Endothelial cell (in vitro differentiated cells): ENCODE measurements around the gene INSIG2. TPM values are rescaled to one million over a fixed set of nuclear protein-coding genes. Genes with fewer than 3 reads are reported as not detected.

Experiments used
- DNase-seq: peaks from one replicate; pipeline ENCODE4 v3.0.0; 2021; ENCODE audit warnings: low spot score
- H3K27ac Mint-ChIP-seq: one replicate; pipeline ENCODE4 v1.8.0; 2021; ENCODE audit warnings: mixed read lengths, inconsistent platforms; ENCODE audit not compliant: unreplicated experiment
- H3K27me3 Mint-ChIP-seq: one replicate; pipeline ENCODE4 v1.8.0; 2021; ENCODE audit warnings: mild to moderate bottlenecking, moderate library complexity, mixed read lengths, inconsistent platforms; ENCODE audit not compliant: unreplicated experiment
- H3K36me3 Mint-ChIP-seq: one replicate; pipeline ENCODE4 v1.8.0; 2021; ENCODE audit warnings: mild to moderate bottlenecking, low read depth, mixed read lengths, inconsistent platforms; ENCODE audit not compliant: unreplicated experiment
- H3K4me1 Mint-ChIP-seq: one replicate; pipeline ENCODE4 v1.8.0; 2021; ENCODE audit warnings: mild to moderate bottlenecking, mixed read lengths, inconsistent platforms; ENCODE audit not compliant: unreplicated experiment
- H3K4me3 Mint-ChIP-seq: one replicate; pipeline ENCODE4 v1.8.0; 2021; ENCODE audit warnings: mild to moderate bottlenecking, mixed read lengths, inconsistent platforms; ENCODE audit not compliant: unreplicated experiment
- H3K9me3 Mint-ChIP-seq: one replicate; pipeline ENCODE4 v1.8.0; 2021; ENCODE audit warnings: mixed read lengths, inconsistent platforms; ENCODE audit not compliant: unreplicated experiment
- CTCF ChIP-seq: fragments of 200-600 bp; sonication (generic); IDR thresholded peaks from one replicate; pipeline ENCODE4 v1.5.0; 2021; ENCODE audit warnings: antibody characterized with exemption; ENCODE audit not compliant: unreplicated experiment
- total RNA-seq: library from RNA; stranded (reverse); fragmentation: NEBNext Ultra II Directional; extraction: Animal tissue kit (Norgen Biotek cat#: 25700); gene quantifications from one replicate; pipeline ENCODE4 v1.2.1, GENCODE V29; 2021; ENCODE audit not compliant: unreplicated experiment

INSIG2 gene
- total RNA-seq, 1 donor from 2014 or later, result 21.2 TPM

GRCh38 chr2:118084491-118085089, 3.7 kb upstream of the INSIG2 start:
- Mint-ChIP-seq H3K4me1 (no peaks in the 10 kb centered on the region), H3K27ac (no peak overlapping the region), H3K4me3 (no peak overlapping the region), H3K9me3 (no peaks in the 10 kb centered on the region), H3K27me3 (no peaks in the 10 kb centered on the region), H3K36me3 (no peaks in the 10 kb centered on the region)
- DNase-seq, result no peak
- no peak for TF ChIP-seq CTCF

- Mint-ChIP-seq H3K9me3 (no peaks in the 10 kb centered on the region), H3K27me3 (no peaks in the 10 kb centered on the region), H3K27ac (no peak overlapping the region), H3K4me1 (peaks cover 5% of the 10 kb centered on the region), H3K4me3 (no peak overlapping the region), H3K36me3 (no peaks in the 10 kb centered on the region)
- no peak for DNase-seq
- no peak for TF ChIP-seq CTCF
Measured at GRCh38 chr2:118085173-118086023, 2.9 kb upstream of the INSIG2 start.

GRCh38 chr2:118086024-118086633, 2.1 kb upstream of the INSIG2 start:
- no peaks in the 10 kb centered on the region for H3K36me3 Mint-ChIP-seq
- no peaks in the 10 kb centered on the region for H3K27me3 Mint-ChIP-seq
- H3K9me3 Mint-ChIP-seq, result no peaks in the 10 kb centered on the region
- no peak overlapping the region for H3K27ac Mint-ChIP-seq
- TF ChIP-seq CTCF, result no peak
- peaks cover 7% of the 10 kb centered on the region for H3K4me1 Mint-ChIP-seq
- no peak for DNase-seq
- no peak overlapping the region for H3K4me3 Mint-ChIP-seq

- Mint-ChIP-seq H3K27ac (no peak overlapping the region), H3K4me1 (peaks cover 7% of the 10 kb centered on the region), H3K27me3 (no peaks in the 10 kb centered on the region), H3K9me3 (no peaks in the 10 kb centered on the region), H3K36me3 (no peaks in the 10 kb centered on the region), H3K4me3 (peak overlapping the region; percentile 83)
- peak; percentile 19 for DNase-seq
- no peak for TF ChIP-seq CTCF
Measured at GRCh38 chr2:118089139-118089800, 999 bp downstream of the INSIG2 start.
